H9 (cell line): Measurements from ENCODE around the gene SFMBT2. TPM values are rescaled to one million over a fixed set of nuclear protein-coding genes. Genes with fewer than 3 reads are reported as not detected.

ENCODE experiments used
- DNase-seq: peaks from one replicate; pipeline ENCODE4 v3.0.0-alpha.2; 2017
- H2AFZ ChIP-seq: one replicate; pipeline ENCODE4 v1.6.1; 2013; ENCODE audit warnings: mild to moderate bottlenecking, low read length, control low read depth, moderate library complexity
- H2AK5ac ChIP-seq: 2 replicates; pipeline ENCODE4 v1.6.1; 2013; ENCODE audit warnings: low read length, control low read depth, mixed read lengths; ENCODE audit not compliant: insufficient read length
- H2BK120ac ChIP-seq: one replicate; pipeline ENCODE4 v1.6.1; 2013; ENCODE audit warnings: low read depth, mild to moderate bottlenecking, low read length, control low read depth, inconsistent platforms; ENCODE audit not compliant: poor library complexity, severe bottlenecking
- H2BK12ac ChIP-seq: 2 replicates; pipeline ENCODE4 v1.6.1; 2013; ENCODE audit warnings: low read length, control low read depth, mixed read lengths, low read depth; ENCODE audit not compliant: insufficient read length
- H2BK15ac ChIP-seq: 2 replicates; pipeline ENCODE4 v1.6.1; 2013; ENCODE audit warnings: low read depth, low read length, control low read depth
- H2BK20ac ChIP-seq: one replicate; pipeline ENCODE4 v1.6.1; 2013; ENCODE audit warnings: low read depth, mild to moderate bottlenecking, low read length, control low read depth, inconsistent platforms; ENCODE audit not compliant: poor library complexity, severe bottlenecking
- H2BK5ac ChIP-seq: 2 replicates; pipeline ENCODE4 v1.6.1; 2013; ENCODE audit warnings: low read length, control low read depth, mixed read lengths; ENCODE audit not compliant: insufficient read length
- H3K14ac ChIP-seq: 2 replicates; pipeline ENCODE4 v1.6.1; 2013; ENCODE audit warnings: low read length, control low read depth; ENCODE audit not compliant: insufficient read depth
- H3K18ac ChIP-seq: 2 replicates; pipeline ENCODE4 v1.6.1; 2013; ENCODE audit warnings: low read depth, mild to moderate bottlenecking, mixed read lengths, low read length, control low read depth; ENCODE audit not compliant: insufficient read length
- H3K23ac ChIP-seq: 2 replicates; pipeline ENCODE4 v1.6.1; 2013; ENCODE audit warnings: low read length, control low read depth, mixed read lengths, low read depth; ENCODE audit not compliant: insufficient read length
- H3K23me2 ChIP-seq: 2 replicates; pipeline ENCODE4 v1.6.1; 2013; ENCODE audit warnings: low read depth, mild to moderate bottlenecking, mixed read lengths, low read length, control low read depth; ENCODE audit not compliant: insufficient read length, poor library complexity, severe bottlenecking
- H3K27ac ChIP-seq: 2 replicates; pipeline ENCODE4 v1.5.1; 2013; ENCODE audit warnings: low read length, control low read depth, mixed read lengths, low read depth; ENCODE audit not compliant: insufficient read length
- H3K27me3 ChIP-seq: 2 replicates; pipeline ENCODE4 v1.6.1; 2013; ENCODE audit warnings: low read length, control low read depth, inconsistent platforms; ENCODE audit not compliant: insufficient read depth
- H3K4ac ChIP-seq: 2 replicates; pipeline ENCODE4 v1.6.1; 2013; ENCODE audit warnings: low read depth, mild to moderate bottlenecking, control low read depth, inconsistent platforms, low read length, moderate library complexity
- H3K4me1 ChIP-seq: 2 replicates; pipeline ENCODE4 v1.6.1; 2013; ENCODE audit warnings: low read length, control low read depth, inconsistent platforms; ENCODE audit not compliant: insufficient read depth
- H3K4me2 ChIP-seq: 2 replicates; pipeline ENCODE4 v1.6.1; 2013; ENCODE audit warnings: low read length, control low read depth, mixed read lengths; ENCODE audit not compliant: insufficient read length, insufficient read depth
- H3K56ac ChIP-seq: 2 replicates; pipeline ENCODE4 v1.6.1; 2013; ENCODE audit warnings: low read depth, mild to moderate bottlenecking, mixed read lengths, low read length, control low read depth; ENCODE audit not compliant: insufficient read length
- H3K79me1 ChIP-seq: 2 replicates; pipeline ENCODE4 v1.6.1; 2013; ENCODE audit warnings: low read depth, mild to moderate bottlenecking, moderate library complexity, low read length, control low read depth, inconsistent platforms; ENCODE audit not compliant: insufficient read depth, poor library complexity, severe bottlenecking
- H3K79me2 ChIP-seq: 2 replicates; pipeline ENCODE4 v1.6.1; 2013; ENCODE audit warnings: low read length, control low read depth, inconsistent platforms; ENCODE audit not compliant: insufficient read depth
- H3K9ac ChIP-seq: 2 replicates; pipeline ENCODE4 v1.6.1; 2013; ENCODE audit warnings: low read length, control low read depth, mixed read lengths; ENCODE audit not compliant: insufficient read length; ENCODE audit errors: extremely low read depth
- H3K9me3 ChIP-seq: one replicate; pipeline ENCODE4 v1.6.1; 2013; ENCODE audit warnings: low read depth, low read length, inconsistent platforms; ENCODE audit not compliant: control insufficient read depth
- H3T11ph ChIP-seq: one replicate; pipeline ENCODE4 v1.6.1; 2013; ENCODE audit warnings: mild to moderate bottlenecking, low read length, control low read depth, inconsistent platforms
- H4K20me1 ChIP-seq: one replicate; pipeline ENCODE4 v1.6.1; 2013; ENCODE audit not compliant: control insufficient read depth, insufficient read length, insufficient read depth
- H4K5ac ChIP-seq: 2 replicates; pipeline ENCODE4 v1.6.1; 2013; ENCODE audit warnings: low read depth, mild to moderate bottlenecking, mixed read lengths, low read length, control low read depth; ENCODE audit not compliant: insufficient read length
- H4K8ac ChIP-seq: replicated peaks from 2 replicates; pipeline ENCODE4 v1.6.1; 2013; ENCODE audit warnings: low read length, control low read depth, mixed read lengths, low read depth; ENCODE audit not compliant: insufficient read length
- H4K91ac ChIP-seq: 2 replicates; pipeline ENCODE4 v1.6.1; 2013; ENCODE audit warnings: low read depth, mild to moderate bottlenecking, moderate library complexity, mixed read lengths, low read length, control low read depth; ENCODE audit not compliant: insufficient read length
- H3K27ac Mint-ChIP-seq, 3 experiments: 2 replicates in 2 of 3; 3 replicates in 1 of 3; pipeline ENCODE4 v1.8.0; 2020 to 2021; ENCODE audit warnings: mixed read lengths in 3 of 3, mild to moderate bottlenecking in 1 of 3, moderate library complexity in 1 of 3
- H3K27me3 Mint-ChIP-seq: 2 replicates; pipeline ENCODE4 v1.8.0; 2021; ENCODE audit warnings: low read depth, mild to moderate bottlenecking, moderate library complexity, mixed read lengths
- H3K36me3 Mint-ChIP-seq, 3 experiments: 2 replicates in 2 of 3; 3 replicates in 1 of 3; pipeline ENCODE4 v1.8.0; 2020 to 2021; ENCODE audit warnings: low read depth in 3 of 3, mixed read lengths in 3 of 3; ENCODE audit not compliant: insufficient read depth in 1 of 3
- H3K4me1 Mint-ChIP-seq, 2 experiments: 2 replicates each; pipeline ENCODE4 v1.8.0; 2020; ENCODE audit warnings: mixed read lengths in 2 of 2
- H3K4me3 Mint-ChIP-seq, 2 experiments: 2 replicates in 1 of 2; 3 replicates in 1 of 2; pipeline ENCODE4 v1.8.0; 2020 to 2021; ENCODE audit warnings: mild to moderate bottlenecking in 2 of 2, mixed read lengths in 2 of 2, moderate library complexity in 1 of 2
- H3K9me3 Mint-ChIP-seq, 2 experiments: 2 replicates in 1 of 2; 3 replicates in 1 of 2; pipeline ENCODE4 v1.8.0; 2020; ENCODE audit warnings: mild to moderate bottlenecking in 2 of 2, mixed read lengths in 2 of 2, moderate library complexity in 1 of 2
- WGBS: extraction: QIAGEN DNeasy Blood & Tissue Kit; methylation state at CpG from one replicate; pipeline ENCODE4 v1.1.7; 2013; ENCODE audit warnings: missing lambda C conversion rate, low lambda C conversion rate, mixed read lengths; ENCODE audit not compliant: insufficient read length; ENCODE audit errors: extremely low coverage; 5-methylcytosine and 5-hydroxymethylcytosine counted together
- total RNA-seq: library from RNA; stranded (reverse); gene quantifications from 2 replicates; pipeline ENCODE4 v1.2.1, GENCODE V29; 2021
- TF ChIP-seq, protein P1 (sequence below): fragments of 200-600 bp; sonication (generic); conservative IDR thresholded peaks from 3 replicates; pipeline ENCODE4 v1.8.0; 2021; ENCODE audit warnings: antibody characterized with exemption, mild to moderate bottlenecking

SFMBT2 gene
- total RNA-seq, 1 experiment from 2014 or later, result 5.3 TPM

DNA sequence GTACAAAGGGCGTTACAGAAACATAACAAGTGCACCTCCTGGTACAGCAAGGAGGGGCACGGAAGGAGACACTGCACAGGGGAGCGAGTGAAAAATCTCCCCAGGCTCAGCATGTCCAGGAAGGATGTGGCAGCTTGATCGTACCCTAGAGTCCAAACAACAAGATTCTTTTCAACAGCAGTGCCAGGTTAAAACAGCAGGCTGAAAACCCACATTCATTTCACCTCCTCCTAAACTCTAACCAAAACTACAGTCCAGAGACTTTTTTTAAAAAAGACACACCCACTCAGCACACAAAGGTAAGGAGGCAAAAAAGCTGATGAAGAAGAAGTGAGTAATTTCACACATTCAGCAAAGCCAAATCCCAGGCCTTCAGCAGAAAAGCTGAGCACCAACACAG, 138.8 kb downstream of the SFMBT2 start:
- no peaks in the 10 kb centered on the region for H3K4me1 ChIP-seq
- H2BK5ac ChIP-seq, result no peak overlapping the region
- WGBS, result no CpG with 5 or more reads among the region's 4 CpGs
- Mint-ChIP-seq H3K36me3 (no peaks in the 10 kb centered on the region), H3K4me1 (no peaks in the 10 kb centered on the region), H3K27ac (peak overlapping the region in 2 of 3 experiments; percentile 36 to 91; a peak in 3 of 7 replicates), H3K4me3 (no peak overlapping the region), H3K9me3 (no peaks in the 10 kb centered on the region), H3K27me3 (no peaks in the 10 kb centered on the region)
- H3K23me2 ChIP-seq, result no peaks in the 10 kb centered on the region
- H3K18ac ChIP-seq, result no peak overlapping the region
- no peaks in the 10 kb centered on the region for H3K9me3 ChIP-seq
- no peak overlapping the region for H3K4ac ChIP-seq
- no peak overlapping the region for H4K91ac ChIP-seq
- H3K4me2 ChIP-seq, result no peak overlapping the region
- no peaks in the 10 kb centered on the region for H3K79me1 ChIP-seq
- no peak overlapping the region for H2BK15ac ChIP-seq
- H3K9ac ChIP-seq, result no peak overlapping the region
- H3K14ac ChIP-seq, result no peak overlapping the region
- no peak overlapping the region for H3K23ac ChIP-seq
- H3T11ph ChIP-seq, result no peak overlapping the region
- no peak overlapping the region for H4K8ac ChIP-seq
- no peak for DNase-seq
- no peak overlapping the region for H4K5ac ChIP-seq
- no peak overlapping the region for H3K27ac ChIP-seq
- H2AK5ac ChIP-seq, result no peak overlapping the region
- H2BK12ac ChIP-seq, result no peak overlapping the region
- no peaks in the 10 kb centered on the region for H3K27me3 ChIP-seq
- H3K79me2 ChIP-seq, result no peaks in the 10 kb centered on the region
- no peak overlapping the region for H2AFZ ChIP-seq
- H2BK120ac ChIP-seq, result no peak overlapping the region
- H2BK20ac ChIP-seq, result no peak overlapping the region
- no peak overlapping the region for H3K56ac ChIP-seq
- H4K20me1 ChIP-seq, result no peaks in the 10 kb centered on the region
- TF ChIP-seq, protein P1, sequence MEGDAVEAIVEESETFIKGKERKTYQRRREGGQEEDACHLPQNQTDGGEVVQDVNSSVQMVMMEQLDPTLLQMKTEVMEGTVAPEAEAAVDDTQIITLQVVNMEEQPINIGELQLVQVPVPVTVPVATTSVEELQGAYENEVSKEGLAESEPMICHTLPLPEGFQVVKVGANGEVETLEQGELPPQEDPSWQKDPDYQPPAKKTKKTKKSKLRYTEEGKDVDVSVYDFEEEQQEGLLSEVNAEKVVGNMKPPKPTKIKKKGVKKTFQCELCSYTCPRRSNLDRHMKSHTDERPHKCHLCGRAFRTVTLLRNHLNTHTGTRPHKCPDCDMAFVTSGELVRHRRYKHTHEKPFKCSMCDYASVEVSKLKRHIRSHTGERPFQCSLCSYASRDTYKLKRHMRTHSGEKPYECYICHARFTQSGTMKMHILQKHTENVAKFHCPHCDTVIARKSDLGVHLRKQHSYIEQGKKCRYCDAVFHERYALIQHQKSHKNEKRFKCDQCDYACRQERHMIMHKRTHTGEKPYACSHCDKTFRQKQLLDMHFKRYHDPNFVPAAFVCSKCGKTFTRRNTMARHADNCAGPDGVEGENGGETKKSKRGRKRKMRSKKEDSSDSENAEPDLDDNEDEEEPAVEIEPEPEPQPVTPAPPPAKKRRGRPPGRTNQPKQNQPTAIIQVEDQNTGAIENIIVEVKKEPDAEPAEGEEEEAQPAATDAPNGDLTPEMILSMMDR, result no peak
